PC-9 (cell line): Measurements from ENCODE around the gene ADAM19.

Source experiments
- CTCF ChIP-seq: fragments of 200-600 bp; sonication (generic); conservative IDR thresholded peaks from 2 replicates; pipeline ENCODE4 v1.6.1; 2017; ENCODE audit warnings: mixed run types, antibody characterized with exemption, mild to moderate bottlenecking, moderate library complexity
- EZH2 ChIP-seq: fragments of 200-600 bp; sonication (generic); IDR thresholded peaks from 2 replicates; pipeline ENCODE4 v1.8.0; 2017; ENCODE audit warnings: antibody characterized with exemption, low read depth

GRCh38 chr5:157549283-157549629, 26.3 kb downstream of the ADAM19 start:
- TF ChIP-seq EZH2 (no peak), CTCF (no peak)
